ENCODE results near the gene RANBP17.

RANBP17 gene

GRCh38 chr5:171315925-171316257 lies 454.1 kb downstream of the RANBP17 start:
- DNase-seq (ENCODE audit: low spot score) (no peak), FAIRE-seq (no peak)

- DNase-seq (ENCODE audit: low spot score), result no peak
- no peak for FAIRE-seq
These were observed 454.7 kb downstream of the RANBP17 start for GRCh38 chr5:171316258-171317121.

- FAIRE-seq, result no peak
These were observed 455.4 kb downstream of the RANBP17 start for GRCh38 chr5:171317230-171317629.

GRCh38 chr5:171318026-171318425 lies 456.2 kb downstream of the RANBP17 start:
- DNase-seq (ENCODE audit: low spot score) (no peak), FAIRE-seq (no peak)

More at GRCh38 chr5:171317230-171317629, 455.4 kb downstream of the RANBP17 start:
- no peak for DNase-seq (ENCODE audit: low spot score)

GRCh38 chr5:171321447-171321846 lies 459.6 kb downstream of the RANBP17 start:
- no peak for DNase-seq (ENCODE audit: low spot score)
- FAIRE-seq, result no peak

DNA sequence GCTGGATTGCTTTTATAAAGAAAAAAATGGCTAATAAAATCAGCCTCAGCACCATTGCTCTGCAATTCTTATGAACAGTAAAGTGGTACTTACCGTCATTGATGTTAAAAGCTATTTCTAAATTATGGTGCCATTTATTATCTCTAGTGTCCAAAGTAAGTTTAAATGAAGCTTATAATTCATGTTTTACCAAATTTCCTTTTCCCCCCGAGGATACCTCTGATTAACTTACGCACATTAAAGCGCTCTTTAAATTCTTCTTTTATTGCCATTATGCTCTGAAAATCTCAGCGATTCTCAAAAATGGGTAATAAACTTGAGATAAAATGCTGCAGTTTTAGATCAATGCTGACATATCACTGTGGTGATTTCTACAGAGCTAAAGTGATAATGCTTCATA lies 460.7 kb downstream of the RANBP17 start:
- DNase-seq (ENCODE audit: low spot score) (no peak), FAIRE-seq (no peak)

GRCh38 chr5:171323007-171323406 lies 461.2 kb downstream of the RANBP17 start:
- no peak for DNase-seq (ENCODE audit: low spot score)
- no peak for FAIRE-seq

DNA sequence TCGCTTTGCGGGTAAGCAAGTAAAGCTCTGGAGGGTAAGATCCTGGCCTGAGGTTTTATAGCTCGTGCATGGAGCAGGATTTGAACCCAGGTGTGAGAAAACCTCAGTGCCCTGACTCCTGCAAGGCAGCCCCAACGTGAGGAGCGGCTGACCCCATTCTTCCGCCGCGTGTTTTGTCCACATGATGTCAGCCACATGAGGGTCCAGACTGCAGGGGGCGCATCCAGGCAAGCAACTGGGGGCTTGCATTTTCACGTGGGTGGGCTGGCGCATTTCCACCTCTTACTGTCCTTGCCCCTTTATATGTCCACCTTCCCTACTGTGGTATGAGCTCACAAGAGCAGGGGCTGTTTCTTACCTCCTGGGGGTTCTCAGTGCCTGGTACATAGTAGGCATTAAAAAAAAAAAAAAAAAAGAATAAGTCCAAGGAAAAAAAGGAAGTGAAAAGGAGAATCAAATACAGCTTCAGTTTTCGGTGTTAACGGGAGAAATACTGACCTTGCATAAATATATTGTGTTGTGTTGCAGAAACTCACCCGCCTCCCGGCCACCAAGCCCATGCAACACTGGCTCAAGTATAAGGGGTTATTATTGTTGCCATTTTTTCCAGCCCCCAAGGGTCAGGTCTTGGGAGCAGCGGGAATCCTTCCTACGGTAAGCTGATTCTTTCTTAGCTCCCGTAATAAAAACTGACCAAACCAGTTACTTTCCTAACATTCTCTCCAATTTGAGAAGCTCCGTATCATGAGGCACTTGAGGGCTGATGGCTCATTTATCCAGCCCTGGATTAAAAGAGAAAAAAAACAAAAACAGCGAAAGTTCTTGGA lies 462.2 kb downstream of the RANBP17 start:
- FAIRE-seq (no peak), DNase-seq (ENCODE audit: low spot score) (no peak)

DNA sequence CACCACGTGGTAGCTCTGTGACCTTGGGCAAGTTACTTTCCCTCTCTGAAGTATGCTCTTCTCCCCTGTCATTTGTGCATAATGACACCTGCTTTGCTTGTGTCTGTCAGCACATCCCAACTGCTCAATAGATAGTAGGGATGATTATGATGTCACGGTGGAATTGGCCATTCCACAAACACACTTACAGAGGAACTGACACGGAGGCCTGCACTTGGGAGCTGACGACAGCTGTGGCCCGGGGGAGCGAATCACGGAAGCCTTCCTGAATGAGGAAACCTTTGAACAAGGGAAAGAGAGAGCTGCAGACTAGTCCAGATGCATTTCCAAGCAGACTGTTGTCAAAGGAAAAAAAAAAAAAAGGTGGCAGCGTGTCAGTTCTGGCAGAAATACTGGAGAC lies 468.2 kb downstream of the RANBP17 start:
- DNase-seq (ENCODE audit: low spot score) (no peak), FAIRE-seq (no peak)

DNA sequence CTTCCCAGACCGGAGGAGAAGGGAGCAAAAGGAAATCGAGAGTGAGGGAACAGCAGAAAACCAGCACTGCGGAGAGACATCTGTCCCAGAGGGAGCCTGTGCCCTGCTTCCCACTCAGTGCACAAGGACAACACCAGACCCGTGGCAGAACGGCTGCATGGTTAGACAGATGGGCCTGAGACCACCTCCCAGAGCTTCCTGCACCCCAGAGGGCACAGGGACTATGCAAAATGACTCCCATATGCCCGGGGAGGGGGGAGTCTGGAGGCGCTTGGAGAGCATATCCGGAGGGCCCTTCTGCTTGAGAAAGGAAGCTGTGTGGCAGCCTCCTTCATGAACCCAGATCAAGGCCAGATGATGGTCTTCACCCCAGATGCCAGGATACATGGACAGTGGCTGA lies 473.8 kb downstream of the RANBP17 start:
- FAIRE-seq (no peak), DNase-seq (ENCODE audit: low spot score) (no peak)

DNA sequence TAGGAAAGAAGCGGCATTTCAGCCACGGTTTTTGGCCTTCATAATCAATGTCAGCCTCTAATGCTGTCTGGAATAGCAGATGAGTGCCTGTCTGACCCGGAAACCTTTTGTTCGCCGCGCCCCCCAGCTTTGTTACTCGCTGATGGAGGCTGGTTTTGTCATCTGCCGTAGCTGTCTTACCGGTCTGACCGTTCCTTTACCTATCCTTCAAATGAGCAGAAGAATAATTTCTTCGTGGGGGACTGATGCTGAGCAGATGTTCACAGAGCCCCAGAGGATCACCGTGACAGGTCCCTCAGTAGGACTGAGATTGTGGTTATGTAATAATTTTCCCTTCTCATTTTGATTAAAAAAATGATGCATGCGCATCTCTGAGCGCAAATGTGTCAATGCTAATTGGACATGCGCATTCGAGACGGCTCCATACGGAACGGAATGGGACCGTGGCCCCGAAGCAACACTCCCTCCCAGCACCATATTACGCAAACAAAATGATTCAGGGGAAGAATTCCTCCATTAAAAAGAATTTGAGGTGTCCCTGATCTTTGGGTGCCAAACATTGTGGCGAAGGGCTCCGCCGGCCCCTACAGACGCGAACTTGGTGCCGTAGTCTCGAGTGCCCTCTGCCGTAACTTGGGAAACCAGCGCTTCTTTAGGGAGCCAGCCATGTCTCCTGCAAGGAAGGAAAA lies 474.8 kb downstream of the RANBP17 start:
- no peak for FAIRE-seq
- no peak for DNase-seq (ENCODE audit: low spot score)

DNA sequence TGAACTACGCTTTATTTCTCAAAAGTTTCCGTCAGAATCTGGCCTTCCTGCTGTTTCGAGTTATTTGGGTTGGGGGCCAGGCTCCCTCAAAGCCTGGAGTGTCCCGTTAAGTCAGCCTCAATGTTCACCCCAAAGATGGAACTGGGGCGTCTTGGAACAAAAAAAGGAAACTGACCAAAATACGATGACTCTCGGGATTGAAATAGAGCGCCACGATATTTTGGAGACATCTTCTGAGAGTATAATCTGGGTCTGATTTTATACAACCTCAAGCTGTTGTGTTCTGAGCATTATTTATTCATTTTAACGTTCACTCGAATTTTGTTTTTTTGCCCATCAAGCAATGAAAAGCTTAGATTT lies 475.4 kb downstream of the RANBP17 start:
- no peak for FAIRE-seq
- no peak for DNase-seq (ENCODE audit: low spot score)

DNA sequence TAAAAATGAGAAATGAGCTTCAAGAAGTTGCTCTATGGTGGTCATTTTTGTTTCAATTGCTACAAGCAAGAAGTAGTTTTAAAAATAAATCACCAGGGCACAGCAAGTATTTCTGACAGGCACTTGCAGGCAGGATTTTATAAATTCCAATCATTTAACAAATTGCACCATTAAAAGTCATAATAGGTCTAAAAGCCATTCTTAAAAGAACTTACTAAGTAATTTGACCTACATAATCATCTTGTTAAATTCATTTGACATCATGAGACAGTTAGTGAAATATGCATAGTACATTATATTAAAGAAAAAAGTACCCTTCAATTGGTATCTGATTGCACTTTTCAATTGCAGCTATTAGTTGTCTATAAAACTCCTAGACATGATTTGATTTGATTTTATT lies 478.2 kb downstream of the RANBP17 start:
- DNase-seq (ENCODE audit: low spot score) (no peak), FAIRE-seq (no peak)

DNA sequence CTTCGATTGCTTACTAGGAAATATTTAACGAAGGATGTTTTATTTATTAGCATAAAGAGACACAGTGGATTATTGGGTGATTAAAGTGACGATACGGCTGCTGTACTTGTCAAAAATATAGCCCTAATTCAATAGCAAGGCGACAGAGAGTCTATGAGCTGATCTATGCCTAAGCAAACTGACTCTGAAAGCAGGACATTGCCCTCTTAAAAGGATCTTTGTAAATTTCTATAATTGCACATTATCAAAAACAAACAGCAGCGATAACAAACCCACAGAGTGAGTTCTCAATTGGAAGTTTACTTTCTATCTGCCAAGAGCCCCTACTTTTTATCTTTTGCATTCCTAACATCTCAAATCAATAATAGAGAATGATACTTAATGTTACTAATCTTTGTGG lies 478.7 kb downstream of the RANBP17 start:
- DNase-seq (ENCODE audit: low spot score), result no peak
- no peak for FAIRE-seq

DNA sequence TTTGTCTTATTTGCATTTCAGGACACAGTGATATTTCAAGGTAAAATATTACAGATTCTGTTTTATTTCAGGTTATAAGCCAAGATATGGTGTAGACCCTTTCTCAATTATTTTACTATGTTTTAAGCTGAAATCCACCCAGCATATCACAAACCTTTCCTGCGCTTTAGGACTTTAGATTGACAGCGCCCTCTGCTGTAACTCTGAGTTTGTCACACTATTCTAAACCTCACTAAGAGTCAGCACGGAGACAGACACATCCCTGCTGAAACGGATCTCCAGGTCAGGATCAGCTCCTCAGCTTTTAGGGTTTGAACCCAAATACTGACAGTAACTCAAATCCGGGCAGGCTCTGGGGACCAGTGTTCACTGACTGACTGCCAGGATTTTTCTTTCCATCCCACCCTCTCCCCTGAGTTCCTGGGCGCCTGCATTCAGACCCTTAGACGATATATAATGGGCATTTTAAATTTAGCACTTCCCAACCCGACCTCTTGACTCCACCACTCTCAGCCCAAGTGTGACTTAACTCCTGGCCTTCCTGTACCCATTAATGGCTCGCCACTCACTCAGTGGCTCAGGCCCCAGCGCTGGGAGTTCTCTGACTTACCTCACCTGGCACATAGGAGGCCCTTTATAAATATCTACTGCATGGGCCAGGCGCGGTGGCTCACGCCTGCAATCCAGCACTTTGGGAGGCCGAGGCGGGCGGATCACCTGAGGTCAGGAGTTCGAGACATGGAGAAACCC lies 480.7 kb downstream of the RANBP17 start:
- FAIRE-seq, result peak; percentile 50
- DNase-seq (ENCODE audit: low spot score), result peak; percentile 46

- FAIRE-seq (no peak), DNase-seq (ENCODE audit: low spot score) (no peak)
These were observed 483.3 kb downstream of the RANBP17 start for GRCh38 chr5:171344936-171345608.
